SK-N-SH (cell line): ENCODE data around the gene DDAH1. TPM values are rescaled to one million over a fixed set of nuclear protein-coding genes. Genes with fewer than 3 reads are reported as not detected.

Experiments
- CTCF ChIA-PET: fragments of 300-600, 350-600 bp; formaldehyde crosslinking; extraction: SDS; loops from one replicate; lab custom pipeline; 2021; lab: Yijun Ruan, JAX
- POLR2A ChIA-PET: fragments of 350-600 bp; sonication (Branson Sonifier 250); formaldehyde crosslinking; extraction: SDS; loops from one replicate; lab custom pipeline; 2020; ENCODE audit warnings: antibody characterized with exemption, inconsistent platforms; lab: Yijun Ruan, JAX
- DNase-seq: peaks from one replicate; pipeline ENCODE4 v3.0.0; 2012
- H2AFZ ChIP-seq: fragments of 200-600 bp; sonication (generic); 2 replicates; pipeline ENCODE4 v1.8.1; 2016; ENCODE audit warnings: antibody characterized with exemption, mild to moderate bottlenecking, low read depth
- H3F3A ChIP-seq: fragments of 200-600 bp; sonication (generic); replicated peaks from 2 replicates; pipeline ENCODE3; 2016; ENCODE audit warnings: antibody characterized with exemption, mild to moderate bottlenecking; ENCODE audit not compliant: insufficient read depth
- H3K27ac ChIP-seq, 2 experiments: fragments of 200-500 bp in 1 of 2; fragments of 200-600 bp in 1 of 2; sonication (Bioruptor generic) in 1 of 2; sonication (generic), shearing (Covaris generic) in 1 of 2; 2 replicates each; pipeline versions ENCODE4 v1.5.1 to v1.6.1; 2014 to 2016; ENCODE audit warnings: low read depth in 2 of 2, inconsistent platforms in 1 of 2, low read length in 1 of 2, mild to moderate bottlenecking in 1 of 2, mixed read lengths in 1 of 2
- H3K27me3 ChIP-seq: fragments of 200-600 bp; sonication (generic), shearing (Covaris generic); 2 replicates; pipeline ENCODE4 v1.6.1; 2016; ENCODE audit warnings: mixed run types; ENCODE audit not compliant: insufficient read depth
- H3K36me3 ChIP-seq, 2 experiments: fragments of 200-500 bp in 1 of 2; fragments of 200-600 bp in 1 of 2; sonication (Bioruptor generic) in 1 of 2; sonication (generic) in 1 of 2; replicated peaks in 1 of 2; 2 replicates each; pipeline versions ENCODE3 to v1.5.1; 2014 to 2016; ENCODE audit warnings: low read length in 1 of 2, mild to moderate bottlenecking in 1 of 2; ENCODE audit not compliant: insufficient read depth in 2 of 2, control insufficient read depth in 1 of 2
- H3K4me1 ChIP-seq, 2 experiments: fragments of 200-500 bp in 1 of 2; fragments of 200-600 bp in 1 of 2; sonication (Bioruptor generic) in 1 of 2; sonication (generic), shearing (Covaris generic) in 1 of 2; 2 replicates each; pipeline versions ENCODE4 v1.5.1 to v1.6.1; 2014 to 2016; ENCODE audit warnings: low read depth in 1 of 2, low read length in 1 of 2, mixed run types in 1 of 2; ENCODE audit not compliant: insufficient read depth in 2 of 2, control insufficient read depth in 1 of 2
- H3K4me2 ChIP-seq: fragments of 200-600 bp; sonication (generic), shearing (Covaris generic); 2 replicates; pipeline ENCODE4 v1.6.1; 2017; ENCODE audit warnings: mixed run types
- H3K4me3 ChIP-seq, 2 experiments: fragments of 200-500 bp in 1 of 2; fragments of 200-600 bp in 1 of 2; sonication (Bioruptor generic) in 1 of 2; sonication (generic), shearing (Covaris generic) in 1 of 2; 2 replicates each; pipeline versions ENCODE4 v1.5.1 to v1.8.1; 2014 to 2016; ENCODE audit warnings: low read depth in 2 of 2, inconsistent platforms in 1 of 2, low read length in 1 of 2, mild to moderate bottlenecking in 1 of 2, mixed read lengths in 1 of 2, moderate library complexity in 1 of 2
- H3K79me2 ChIP-seq: fragments of 200-600 bp; sonication (generic); 2 replicates; pipeline ENCODE4 v1.8.1; 2017; ENCODE audit warnings: mild to moderate bottlenecking; ENCODE audit not compliant: insufficient read depth
- H3K9ac ChIP-seq: fragments of 200-600 bp; sonication (generic); 2 replicates; pipeline ENCODE4 v1.6.1; 2017; ENCODE audit warnings: mixed run types
- H3K9me2 ChIP-seq: fragments of 200-600 bp; sonication (generic); 2 replicates; pipeline ENCODE4 v1.6.1; 2017; ENCODE audit warnings: mixed run types
- H3K9me3 ChIP-seq: fragments of 200-600 bp; sonication (generic); 2 replicates; pipeline ENCODE4 v1.6.1; 2017; ENCODE audit warnings: mixed run types, mild to moderate bottlenecking, moderate library complexity
- H4K20me1 ChIP-seq: fragments of 200-600 bp; sonication (generic); 2 replicates; pipeline ENCODE4 v1.6.1; 2017; ENCODE audit warnings: mild to moderate bottlenecking, mixed run types; ENCODE audit not compliant: insufficient read depth
- CHD2 ChIP-seq: fragments of 150-350 bp; IDR thresholded peaks from 2 replicates; pipeline ENCODE4 v1.6.1; 2018; ENCODE audit warnings: low read length; ENCODE audit not compliant: partially characterized antibody
- ELF1 ChIP-seq: IDR thresholded peaks from 2 replicates; pipeline ENCODE4 v1.4.0; 2012
- FOXM1 ChIP-seq: IDR thresholded peaks from 2 replicates; pipeline ENCODE4 v1.4.0; 2012; ENCODE audit warnings: low read depth, mild to moderate bottlenecking
- GATA2 ChIP-seq: sonication (generic); formaldehyde crosslinking; IDR thresholded peaks from 2 replicates; pipeline ENCODE4 v1.5.0; 2020; ENCODE audit warnings: mild to moderate bottlenecking, missing genetic modification reagents
- JUND ChIP-seq: IDR thresholded peaks from 2 replicates; pipeline ENCODE4 v1.4.0; 2012
- NFIC ChIP-seq: IDR thresholded peaks from 2 replicates; pipeline ENCODE4 v1.4.0; 2012; ENCODE audit warnings: borderline replicate concordance
- PBX3 ChIP-seq: IDR thresholded peaks from 2 replicates; pipeline ENCODE4; 2012
- POLR2AphosphoS5 ChIP-seq: IDR thresholded peaks from 2 replicates; pipeline ENCODE4 v1.6.1; 2012; ENCODE audit warnings: low read depth, low read length
- RCOR1 ChIP-seq: fragments of 150-350 bp; IDR thresholded peaks from 2 replicates; pipeline ENCODE4 v1.6.1; 2017; ENCODE audit warnings: antibody characterized with exemption, low read length
- REST ChIP-seq: IDR thresholded peaks from 2 replicates; pipeline ENCODE4 v1.6.1; 2012; ENCODE audit warnings: mild to moderate bottlenecking, low read depth, low read length, moderate library complexity
- RXRA ChIP-seq: IDR thresholded peaks from 2 replicates; pipeline ENCODE4 v1.4.0; 2012; ENCODE audit warnings: low read depth, mild to moderate bottlenecking, borderline replicate concordance
- TAF1 ChIP-seq: IDR thresholded peaks from 2 replicates; pipeline ENCODE4 v1.6.1; 2012; ENCODE audit warnings: low read depth, mild to moderate bottlenecking, low read length, moderate library complexity, borderline replicate concordance
- USF1 ChIP-seq: IDR thresholded peaks from 2 replicates; pipeline ENCODE4 v1.4.0; 2012; ENCODE audit warnings: low read depth, borderline replicate concordance
- USF2 ChIP-seq: fragments of 150-350 bp; IDR thresholded peaks from 2 replicates; pipeline ENCODE4 v1.6.1; 2017; ENCODE audit warnings: antibody characterized with exemption, low read length, low read depth, borderline replicate concordance
- ZBTB33 ChIP-seq: IDR thresholded peaks from 2 replicates; pipeline ENCODE4 v1.4.0; 2012; ENCODE audit warnings: low read depth, borderline replicate concordance
- WGBS: methylation state at CpG from one replicate; pipeline ENCODE4 v1.1.6; 2017; ENCODE audit warnings: low lambda C conversion rate; 5-methylcytosine and 5-hydroxymethylcytosine counted together
- polyA plus RNA-seq, 3 experiments: library from polyadenylated mRNA; depleted of rRNA; stranded (reverse); fragments of >200 nt; gene quantifications; 2 replicates each; pipeline ENCODE4 v1.2.3, GENCODE V29; 2012

DDAH1 gene
- polyA plus RNA-seq, 1 of the 3 experiments (the other 2 are of a cell fraction), result 64.3 TPM

- ChIA-PET CTCF (interaction anchor here (0.7 to 2.6 kb wide), 3 partner anchors 10 to 182 kb away, joined by 3 to 8 read pairs (median 4); partner anchors contain the start of gene DDAH1), POLR2A (interaction anchor here (1.4 kb wide), 1 partner anchor 27 kb away, joined by 3 read pairs; no protein-coding TSS in a partner anchor)
- H2AFZ ChIP-seq, result no peak overlapping the region
- no peaks in the 10 kb centered on the region for H3K9me2 ChIP-seq
- no peak overlapping the region for H3K4me2 ChIP-seq
- H3K27ac ChIP-seq, result no peak overlapping the region
- 100% methylated on average over 1 of the region's 1 CpG for WGBS
- no peak for TF ChIP-seq ELF1
- TF ChIP-seq CHD2, result no peak
- TF ChIP-seq REST, result no peak
- no peak for TF ChIP-seq TAF1
- TF ChIP-seq PBX3, result no peak
- TF ChIP-seq POLR2AphosphoS5, result no peak
- TF ChIP-seq RCOR1, result no peak
- no peak for TF ChIP-seq JUND
- TF ChIP-seq RXRA, result no peak
- TF ChIP-seq USF2, result no peak
- TF ChIP-seq GATA2 (CRISPR knock-in tag), result no peak
- no peak for TF ChIP-seq ZBTB33
- TF ChIP-seq FOXM1, result no peak
- TF ChIP-seq USF1, result no peak
- TF ChIP-seq NFIC, result no peak
- H3K9ac ChIP-seq, result no peak overlapping the region
- H3K9me3 ChIP-seq, result no peaks in the 10 kb centered on the region
- peaks cover 14 to 38% of the 10 kb centered on the region in 2 experiments for H3K36me3 ChIP-seq
- H3K4me1 ChIP-seq, result peaks cover 10 to 21% of the 10 kb centered on the region in 2 experiments; a peak in 3 of 4 replicates
- no peaks in the 10 kb centered on the region for H3K27me3 ChIP-seq
- DNase-seq, result no peak
- H3K79me2 ChIP-seq, result peaks cover 43% of the 10 kb centered on the region; the same call in 1 of the 2 replicates
- no peak overlapping the region for H3K4me3 ChIP-seq
- no peaks in the 10 kb centered on the region for H4K20me1 ChIP-seq
- H3F3A ChIP-seq, result peaks cover 5% of the 10 kb centered on the region
These were observed 25.5 kb upstream of the DDAH1 start for GRCh38 chr1:85490270-85490985.
